GM08714 (cell line): ENCODE measurements around the gene ELANE.
"Not testable (repeated sequence)": the region's sequence is repeated elsewhere in the genome, so short reads cannot be mapped to it uniquely, and the experiment has no call there.

Experiments used
- H3K4me3 ChIP-seq: fragments of 200-500 bp; sonication (Bioruptor generic); 2 replicates; pipeline ENCODE4 v1.5.1; 2014; ENCODE audit warnings: mild to moderate bottlenecking, low read length, inconsistent platforms
- ZNF274 ChIP-seq: IDR thresholded peaks from 2 replicates; pipeline ENCODE4 v1.6.1; 2012; ENCODE audit warnings: mild to moderate bottlenecking, low read depth, low read length

ELANE gene

DNA sequence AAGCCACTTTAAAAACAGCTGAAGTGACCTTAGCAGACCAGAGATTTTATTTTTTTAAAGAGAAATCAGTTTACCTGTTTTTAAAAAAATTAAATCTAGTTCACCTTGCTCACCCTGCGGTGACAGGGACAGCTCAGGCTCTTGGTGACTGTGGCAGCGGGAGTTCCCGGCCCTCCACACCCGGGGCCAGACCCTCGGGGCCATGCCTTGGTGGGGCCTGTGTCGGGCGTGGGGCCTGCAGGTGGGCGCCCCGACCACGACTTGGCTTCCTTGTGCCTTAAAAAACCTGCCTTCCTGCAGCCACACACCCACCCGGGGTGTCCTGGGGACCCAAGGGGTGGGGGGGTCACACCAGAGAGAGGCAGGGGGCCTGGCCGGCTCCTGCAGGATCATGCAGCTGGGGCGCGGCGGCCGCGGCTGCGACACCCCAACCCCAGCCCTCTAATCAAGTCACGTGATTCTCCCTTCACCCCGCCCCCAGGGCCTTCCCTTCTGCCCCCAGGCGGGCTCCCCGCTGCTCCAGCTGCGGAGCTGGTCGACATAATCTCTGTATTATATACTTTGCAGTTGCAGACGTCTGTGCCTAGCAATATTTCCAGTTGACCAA, 41.1 kb upstream of the ELANE start:
- no peak overlapping the region for H3K4me3 ChIP-seq

DNA sequence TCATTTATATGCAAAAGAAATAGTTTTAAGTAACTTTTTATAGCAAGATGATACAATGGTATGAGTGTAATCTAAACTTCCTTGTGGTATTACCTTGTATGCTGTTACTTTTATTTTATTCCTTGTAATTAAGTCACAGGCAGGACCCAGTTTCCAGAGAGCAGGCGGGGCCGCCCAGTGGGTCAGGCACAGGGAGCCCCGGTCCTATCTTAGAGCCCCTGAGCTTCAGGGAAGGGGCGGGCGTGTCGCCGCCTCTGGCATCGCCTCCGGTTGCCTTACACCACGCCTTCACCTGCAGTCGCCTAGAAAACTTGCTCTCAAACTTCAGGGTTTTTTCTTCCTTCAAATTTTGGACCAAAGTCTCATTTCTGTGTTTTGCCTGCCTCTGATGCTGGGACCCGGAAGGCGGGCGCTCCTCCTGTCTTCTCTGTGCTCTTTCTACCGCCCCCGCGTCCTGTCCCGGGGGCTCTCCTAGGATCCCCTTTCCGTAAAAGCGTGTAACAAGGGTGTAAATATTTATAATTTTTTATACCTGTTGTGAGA, 40.5 kb upstream of the ELANE start:
- no peak overlapping the region for H3K4me3 ChIP-seq
- TF ChIP-seq ZNF274: no peak

More for the DNA sequence above, 41.1 kb upstream of the ELANE start:
- TF ChIP-seq ZNF274: no peak

DNA sequence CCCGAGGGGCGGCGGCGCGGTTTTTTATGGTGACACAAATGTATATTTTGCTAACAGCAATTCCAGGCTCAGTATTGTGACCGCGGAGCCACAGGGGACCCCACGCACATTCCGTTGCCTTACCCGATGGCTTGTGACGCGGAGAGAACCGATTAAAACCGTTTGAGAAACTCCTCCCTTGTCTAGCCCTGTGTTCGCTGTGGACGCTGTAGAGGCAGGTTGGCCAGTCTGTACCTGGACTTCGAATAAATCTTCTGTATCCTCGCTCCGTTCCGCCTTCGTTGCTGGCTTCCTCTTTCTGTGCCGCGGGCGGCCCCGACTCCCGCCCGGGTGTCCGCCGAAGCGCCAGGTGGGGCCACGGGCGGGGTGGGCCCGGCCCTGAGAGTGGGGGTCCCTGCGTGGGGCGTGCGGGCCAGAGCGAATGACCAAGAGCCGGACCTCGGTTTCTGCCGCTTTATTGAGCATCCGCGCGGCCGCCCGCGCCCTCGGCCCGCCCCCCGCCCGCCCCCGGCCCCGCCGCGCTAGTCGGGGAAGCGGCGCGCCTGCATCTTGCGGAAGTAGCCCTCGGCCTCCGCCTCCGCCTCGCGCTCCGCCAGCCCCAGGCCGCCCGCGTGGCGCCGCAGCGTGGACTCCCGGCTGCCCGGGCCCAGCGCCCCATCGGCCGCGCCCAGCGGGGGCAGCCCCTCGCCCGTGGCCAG, 39.9 kb upstream of the ELANE start:
- TF ChIP-seq ZNF274: no peak
- no peak overlapping the region for H3K4me3 ChIP-seq

DNA sequence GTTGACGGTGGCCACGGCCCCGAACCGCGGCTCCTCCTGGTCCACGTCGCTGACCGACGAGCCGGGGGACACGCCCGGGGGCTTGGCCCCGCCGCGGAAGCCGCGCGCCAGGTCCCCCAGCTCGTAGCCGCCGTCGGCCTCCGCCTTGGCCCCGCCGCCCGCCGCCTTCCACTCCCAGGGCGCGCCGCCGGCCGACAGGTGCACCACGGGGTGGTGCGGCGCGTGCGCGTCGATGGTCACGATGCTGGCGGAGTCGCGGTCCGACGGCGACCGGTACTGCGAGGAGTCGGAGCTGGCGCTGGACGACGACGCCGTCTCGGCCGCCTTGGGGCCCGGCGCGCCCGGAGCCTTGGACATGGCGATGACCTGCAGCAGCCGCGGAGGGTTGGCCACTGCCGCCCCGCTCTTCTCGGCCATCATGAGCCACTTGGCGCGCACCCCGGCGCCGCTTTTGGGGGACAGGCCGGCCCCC, 39.3 kb upstream of the ELANE start:
- no peak for TF ChIP-seq ZNF274

DNA sequence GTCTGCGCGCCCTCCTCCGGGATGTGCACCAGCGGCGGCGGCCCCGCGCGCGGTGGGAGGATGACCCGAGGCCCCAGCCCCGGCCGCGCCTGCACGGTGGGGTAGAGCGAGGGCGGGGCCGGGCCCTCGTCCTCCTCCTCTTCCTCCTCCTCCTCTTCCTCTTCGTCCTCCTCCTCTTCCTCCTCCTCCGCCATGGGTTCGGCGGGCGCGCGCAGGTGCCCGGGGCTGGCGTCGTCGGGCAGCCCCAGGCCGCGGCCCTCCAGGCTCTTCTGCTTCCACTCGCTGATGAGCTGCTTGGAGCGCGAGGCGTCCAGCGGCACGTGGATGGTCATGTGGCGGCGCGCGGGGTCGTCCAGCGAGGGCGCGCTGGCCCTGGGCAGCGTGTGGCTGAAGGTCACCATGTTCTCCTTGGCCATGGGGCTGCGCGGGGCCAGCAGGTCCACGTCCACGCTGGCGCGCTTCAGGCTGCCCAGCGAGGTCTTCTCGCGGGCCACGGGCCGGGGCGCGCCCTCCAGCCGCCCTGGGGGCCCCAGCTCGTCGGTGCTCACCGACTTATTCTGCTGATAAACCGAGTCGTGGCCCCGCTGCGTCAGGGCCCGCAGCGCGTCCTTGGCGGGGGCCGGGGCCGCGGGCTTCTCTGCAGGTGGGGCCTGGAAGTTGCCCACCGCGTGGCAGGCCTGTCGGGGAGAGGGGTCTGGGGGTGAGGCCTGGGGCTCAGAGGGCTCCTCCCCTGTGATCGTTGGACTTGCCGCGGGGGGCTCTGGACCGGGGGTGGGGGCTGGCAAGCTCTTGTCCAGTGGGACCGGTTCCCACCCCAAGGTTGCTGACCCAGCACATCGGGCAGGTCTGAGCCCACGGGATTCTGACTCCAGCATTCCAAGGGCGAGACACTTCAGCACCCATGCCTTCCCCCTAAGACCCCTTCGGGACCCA, 38.6 kb upstream of the ELANE start:
- no peak overlapping the region for H3K4me3 ChIP-seq
- no peak for TF ChIP-seq ZNF274

More for the DNA sequence above, 39.3 kb upstream of the ELANE start:
- H3K4me3 ChIP-seq: no peak overlapping the region

DNA sequence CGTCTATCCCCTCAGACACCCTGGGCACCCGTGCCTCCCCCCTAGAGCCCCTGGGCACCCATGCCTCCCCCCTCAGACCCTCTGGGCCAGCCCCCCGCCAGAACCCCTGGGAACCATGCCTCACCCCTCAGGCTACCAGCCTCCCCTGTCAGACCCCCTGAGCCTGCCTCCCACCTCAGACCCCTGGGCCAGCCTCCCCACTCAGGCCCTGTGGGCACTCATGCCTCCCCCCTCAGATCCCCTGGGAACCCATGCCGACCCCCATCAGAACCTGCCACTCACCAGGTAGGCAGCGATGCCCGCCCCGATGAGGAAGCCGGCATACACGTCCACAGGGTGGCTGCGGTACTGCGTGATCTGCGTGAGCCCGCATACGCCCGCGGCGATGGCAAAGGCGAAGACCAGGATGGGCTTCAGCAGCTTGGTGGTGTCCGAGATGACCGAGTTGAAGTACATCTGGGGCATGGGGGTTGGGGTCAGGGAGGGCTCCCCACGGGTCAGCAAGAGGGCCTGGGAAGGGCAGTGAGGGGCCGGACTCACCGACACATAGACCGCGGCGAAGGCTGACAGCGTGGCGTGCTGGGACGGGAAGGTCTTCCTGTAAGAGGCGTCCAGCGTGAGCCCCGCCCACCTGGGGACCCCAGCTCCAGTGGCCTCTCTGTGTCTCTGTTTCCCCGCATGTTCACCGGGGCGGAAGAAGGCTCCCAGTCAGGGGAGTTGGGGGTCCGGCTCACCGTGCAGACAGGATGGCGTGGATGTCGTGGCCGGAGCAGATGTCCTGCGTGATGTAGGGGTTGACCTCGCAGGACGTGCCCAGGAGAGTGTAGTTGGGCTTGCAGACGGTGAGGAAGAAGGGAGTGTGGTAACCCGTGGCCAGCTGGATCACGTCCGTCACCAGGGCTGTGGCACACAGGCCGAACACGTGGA, 37.7 kb upstream of the ELANE start:
- H3K4me3 ChIP-seq: no peak overlapping the region
- no peak for TF ChIP-seq ZNF274

DNA sequence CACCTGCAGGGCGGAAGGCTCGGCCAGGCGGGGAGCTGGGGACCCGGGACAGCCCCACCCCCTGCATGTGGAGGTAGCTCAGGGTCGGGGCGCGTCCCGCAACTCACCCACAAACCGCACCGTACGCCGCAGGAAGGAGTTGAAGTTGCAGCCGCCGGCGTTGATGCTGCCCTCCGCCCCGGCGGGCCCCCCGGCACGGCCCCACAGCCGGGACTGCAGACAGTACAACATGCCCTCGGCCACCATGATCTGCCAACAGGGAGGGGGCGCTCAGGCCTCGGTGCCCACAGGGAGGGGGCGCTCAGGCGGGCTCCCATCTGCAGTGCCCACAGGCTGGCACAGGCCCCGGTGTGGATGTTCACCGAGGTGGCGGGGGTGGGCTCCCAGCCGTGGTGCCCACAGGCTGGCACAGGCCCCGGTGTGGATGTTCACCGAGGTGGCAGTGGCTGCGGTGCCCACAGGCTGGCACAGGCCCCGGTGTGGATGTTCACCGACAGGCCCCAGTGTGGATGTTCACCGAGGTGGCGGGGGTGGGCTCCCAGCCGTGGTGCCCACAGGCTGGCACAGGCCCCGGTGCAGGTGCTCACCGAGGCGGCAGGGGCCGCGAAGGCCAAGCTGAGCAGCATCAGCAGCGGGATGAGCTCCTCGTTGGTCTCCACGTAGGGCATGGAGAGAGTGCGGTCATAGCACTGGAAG, 36.9 kb upstream of the ELANE start:
- no peak for TF ChIP-seq ZNF274
- H3K4me3 ChIP-seq: no peak overlapping the region

DNA sequence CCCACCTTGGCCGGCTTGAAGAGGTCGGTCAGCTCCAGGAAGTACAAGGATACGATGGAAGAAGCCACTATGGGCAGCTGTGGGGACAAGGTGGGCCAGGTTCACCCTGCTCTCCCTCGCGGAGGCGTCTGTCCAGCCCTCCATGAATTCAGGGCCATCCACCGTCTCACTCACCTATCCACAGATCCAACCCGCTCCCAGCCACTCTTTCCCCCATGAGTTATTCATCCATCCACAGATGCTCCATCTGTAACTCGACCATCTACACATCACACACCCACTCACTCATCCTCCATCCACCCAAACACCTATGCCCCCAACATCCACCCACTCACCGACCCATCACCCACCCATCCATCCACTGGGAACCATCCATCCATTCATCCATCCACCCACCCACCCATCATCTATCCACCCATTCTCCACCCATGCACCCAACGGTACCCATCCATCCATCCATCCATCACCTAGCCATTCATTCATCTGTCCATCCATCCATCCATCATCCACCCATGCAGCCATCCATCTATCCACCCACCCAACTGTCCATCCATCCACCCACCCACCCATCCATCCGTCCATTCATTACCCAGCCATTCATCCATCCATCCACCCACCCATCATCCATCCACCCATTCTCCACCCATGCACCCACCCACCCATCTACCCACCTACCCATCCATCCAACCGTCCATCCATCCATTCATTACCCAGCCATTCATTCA, 36.2 kb upstream of the ELANE start:
- TF ChIP-seq ZNF274: no peak
- H3K4me3 ChIP-seq: no peak overlapping the region

DNA sequence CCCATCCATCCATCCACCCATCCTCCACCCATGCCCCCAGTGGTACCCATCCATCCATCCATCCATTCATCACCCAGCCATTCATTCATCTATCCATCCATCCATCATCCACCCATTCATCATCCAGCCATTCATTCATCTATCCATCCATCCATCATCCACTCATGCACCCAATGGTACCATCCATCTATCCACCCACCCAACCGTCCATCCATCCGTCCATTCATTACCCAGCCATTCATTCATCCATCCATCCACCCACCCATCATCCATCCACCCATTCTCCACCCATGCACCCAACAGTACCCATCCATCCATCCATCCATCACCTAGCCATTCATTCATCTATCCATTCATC, 35.6 kb upstream of the ELANE start:
- no peak for TF ChIP-seq ZNF274

DNA sequence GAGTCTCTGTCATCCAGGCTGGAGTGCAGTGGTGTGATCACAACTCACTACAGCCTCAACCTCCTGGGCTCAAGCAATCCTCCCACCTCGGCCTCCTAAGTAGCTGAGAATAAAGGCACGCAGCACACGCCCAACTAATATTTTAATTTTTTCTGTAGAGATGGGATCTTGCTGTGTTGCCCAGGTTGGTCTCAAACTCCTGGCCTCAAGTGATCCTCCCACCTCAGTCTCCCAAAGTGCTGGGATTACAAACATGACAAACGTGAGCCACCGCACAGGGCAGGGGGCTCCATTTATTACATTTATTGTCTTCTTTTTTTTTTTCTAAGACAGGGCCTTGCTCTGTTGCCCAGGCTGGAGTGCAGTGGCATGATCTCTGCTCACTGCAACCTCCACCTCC, 31.9 kb upstream of the ELANE start:
- H3K4me3 ChIP-seq: not testable (repeated sequence)

More for the DNA sequence above, 35.6 kb upstream of the ELANE start:
- no peak overlapping the region for H3K4me3 ChIP-seq

DNA sequence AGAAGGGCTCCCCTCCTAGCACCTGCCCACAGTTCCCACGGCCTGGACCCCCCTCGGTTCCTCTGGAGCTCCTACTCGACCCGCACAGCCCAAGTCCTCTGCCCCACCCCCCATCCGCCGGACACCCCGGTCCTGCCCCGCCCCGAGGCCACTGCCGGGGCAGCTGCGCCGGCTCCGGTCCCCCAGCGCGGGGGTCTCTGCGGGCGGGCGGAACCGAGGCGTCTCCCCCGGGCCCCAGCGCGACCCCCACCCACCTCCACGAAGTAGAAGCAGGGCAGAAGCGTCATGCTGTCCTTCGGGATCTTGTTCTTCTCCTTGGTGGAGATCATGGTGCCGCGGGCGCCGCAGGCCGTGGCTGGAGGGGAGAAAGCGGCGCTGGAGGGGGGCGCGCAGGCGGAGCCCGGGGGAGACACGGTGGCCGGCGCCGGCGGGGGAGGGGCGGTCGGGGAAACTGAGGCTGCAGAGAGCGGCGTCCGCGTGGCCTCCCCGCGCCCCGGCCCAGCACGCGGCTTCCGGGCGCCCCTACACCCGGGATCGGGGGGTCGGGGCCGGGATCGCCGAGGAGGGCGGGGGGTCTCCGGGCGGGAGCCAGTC, 30.8 kb upstream of the ELANE start:
- no peak overlapping the region for H3K4me3 ChIP-seq
- no peak for TF ChIP-seq ZNF274
